ENCODE results near the gene ARFGAP1.

GRCh38 chr20:63227260-63227659, 45.4 kb upstream of the ARFGAP1 start:
- TF ChIP-seq ESRRA (IDR thresholded peaks at IDR 0.05; ENCODE audit: low read length) (no peak), SMAD1 (IDR thresholded peaks at IDR 0.05; ENCODE audit: low read depth, partially characterized antibody) (no peak), POLR2A (IDR thresholded peaks at IDR 0.05; ENCODE audit: low read depth, low read length) (no peak), SMC3 (IDR thresholded peaks at IDR 0.05; ENCODE audit: borderline replicate concordance, low read length) (no peak), CREB1 (IDR thresholded peaks at IDR 0.05; ENCODE audit: low read depth) (no peak), CTCF (IDR thresholded peaks at IDR 0.05 in 2 of 3, conservative IDR thresholded peaks at IDR 0.05 in 1 of 3; ENCODE audit: control insufficient read depth in 2 of 3, extremely low read depth in 1 of 3, insufficient read depth in 1 of 3, low read depth in 3 of 3, low read length in 3 of 3) (no peak), BRCA1 (IDR thresholded peaks at IDR 0.05; ENCODE audit: low read depth, low read length) (no peak), SRF (IDR thresholded peaks at IDR 0.05; ENCODE audit: low read depth in 2 of 2, low read length in 2 of 2) (no peak)

All from GM12878 (cell line).